HepG2 (cell line): Measurements from ENCODE around the gene ACOT6.

Experiments used
- PAF1 ChIP-seq: IDR thresholded peaks from 2 replicates; pipeline ENCODE4 v1.6.1; 2016; ENCODE audit warnings: missing genetic modification reagents, missing compliant biosample characterization
- RFX1 ChIP-seq: fragments of 450-650 bp; IDR thresholded peaks from 2 replicates; pipeline ENCODE4 v1.6.1; 2017
- SETDB1 ChIP-seq: sonication (generic); formaldehyde crosslinking; IDR thresholded peaks from 2 replicates; pipeline ENCODE4 v1.5.1; 2020; ENCODE audit warnings: missing genetic modification reagents, mild to moderate bottlenecking, borderline replicate concordance
- ZNF20 ChIP-seq: sonication (generic); formaldehyde crosslinking; IDR thresholded peaks from 2 replicates; pipeline ENCODE4 v1.4.0; 2020; ENCODE audit warnings: mild to moderate bottlenecking, moderate library complexity, missing genetic modification reagents
- ZNF333 ChIP-seq: sonication (generic); formaldehyde crosslinking; IDR thresholded peaks from 2 replicates; pipeline ENCODE4 v1.4.0; 2020; ENCODE audit warnings: mild to moderate bottlenecking, missing genetic modification reagents, borderline replicate concordance
- ZNF589 ChIP-seq: sonication (generic); formaldehyde crosslinking; conservative IDR thresholded peaks from 2 replicates; pipeline ENCODE4 v1.8.0; 2022; ENCODE audit warnings: mild to moderate bottlenecking, moderate library complexity, missing genetic modification reagents
- ZNF772 ChIP-seq: sonication (generic); formaldehyde crosslinking; IDR thresholded peaks from 2 replicates; pipeline ENCODE4 v1.5.0; 2020; ENCODE audit warnings: mild to moderate bottlenecking, missing genetic modification reagents

GRCh38 chr14:73576391-73576790, 35.9 kb upstream of the ACOT6 start:
- TF ChIP-seq PAF1 (no peak), ZNF20 (CRISPR knock-in tag) (no peak), SETDB1 (CRISPR knock-in tag) (no peak), ZNF333 (CRISPR knock-in tag) (no peak), ZNF589 (CRISPR knock-in tag) (no peak), ZNF772 (CRISPR knock-in tag) (no peak), RFX1 (no peak)
